B cell (primary cell): ENCODE data around the gene ZNF710. TPM values are rescaled to one million over a fixed set of nuclear protein-coding genes. Genes with fewer than 3 reads are reported as not detected.

Source experiments
- ATAC-seq: fragments of 200-7000 bp; cut with Tn5 transposase; one replicate; pipeline ENCODE4 v1.10.0; 2021; ENCODE audit warnings: low read depth, mild to moderate bottlenecking, moderate number of reproducible peaks, moderate library complexity
- CTCF ChIA-PET: fragments of 350-600 bp; sonication (Branson Sonifier 250); formaldehyde crosslinking; loops from one replicate; lab custom pipeline; 2021; ENCODE audit warnings: antibody characterized with exemption, inconsistent platforms; lab: Charles Lee
- POLR2A ChIA-PET: fragments of 350-600 bp; sonication (Branson Sonifier 250); formaldehyde crosslinking; loops from one replicate; lab custom pipeline; 2021; ENCODE audit warnings: antibody characterized with exemption; lab: Charles Lee
- DNase-seq: peaks from one replicate; pipeline ENCODE4 v3.0.0; 2013
- H2AFZ ChIP-seq: 2 replicates; pipeline ENCODE4 v1.6.1; 2012; ENCODE audit warnings: mild to moderate bottlenecking, low read depth, low read length; ENCODE audit not compliant: insufficient read depth, poor library complexity, severe bottlenecking
- H3K27ac ChIP-seq, 2 donors: 1 replicate in 1 of 2; 2 replicates in 1 of 2; pipeline ENCODE4 v1.5.1; 2012 to 2013; ENCODE audit warnings: low read length in 2 of 2, mild to moderate bottlenecking in 2 of 2, moderate library complexity in 1 of 2
- H3K27me3 ChIP-seq, 4 experiments: fragments of 200-600 bp in 1 of 4; sonication (generic) in 1 of 4; replicated peaks in 1 of 4; 1 replicate in 2 of 4; 2 replicates in 2 of 4; pipeline versions ENCODE4 v1.6.1 to v1.7.0; 2013 to 2016; ENCODE audit warnings: low read length in 3 of 4, mild to moderate bottlenecking in 2 of 4, mixed read lengths in 1 of 4, moderate library complexity in 1 of 4; ENCODE audit not compliant: insufficient read depth in 4 of 4, control insufficient read depth in 3 of 4; ENCODE audit errors: control extremely low read depth in 1 of 4
- H3K36me3 ChIP-seq, 2 experiments: replicated peaks in 1 of 2; 1 replicate in 1 of 2; 2 replicates in 1 of 2; pipeline versions ENCODE4 v1.6.1 to v1.7.1; 2013; ENCODE audit warnings: low read length in 1 of 2; ENCODE audit not compliant: insufficient read depth in 2 of 2, control insufficient read depth in 1 of 2; ENCODE audit errors: control extremely low read depth in 1 of 2, extremely low read depth in 1 of 2
- H3K4me1 ChIP-seq, 2 donors: fragments of 200-600 bp in 1 of 2; sonication (generic) in 1 of 2; 1 replicate in 1 of 2; 2 replicates in 1 of 2; pipeline versions ENCODE4 v1.5.1 to v1.6.1; 2013 to 2017; ENCODE audit warnings: low read length in 2 of 2; ENCODE audit not compliant: control insufficient read depth in 2 of 2, insufficient read depth in 2 of 2
- H3K4me2 ChIP-seq: replicated peaks from 2 replicates; pipeline ENCODE3; 2012; ENCODE audit warnings: mild to moderate bottlenecking, low read depth, low read length; ENCODE audit not compliant: poor library complexity, severe bottlenecking
- H3K4me3 ChIP-seq, 5 experiments: fragments of 200-600 bp in 1 of 5; sonication (generic) in 1 of 5; 1 replicate in 3 of 5; 2 replicates in 2 of 5; pipeline versions ENCODE4 v1.5.1 to v1.7.0; 2011 to 2016; ENCODE audit warnings: low read length in 4 of 5, mild to moderate bottlenecking in 4 of 5, low read depth in 2 of 5, control low read depth in 1 of 5, moderate library complexity in 1 of 5; ENCODE audit not compliant: insufficient read depth in 1 of 5; ENCODE audit errors: control extremely low read depth in 1 of 5, extremely low read depth in 1 of 5
- H3K79me2 ChIP-seq: fragments of 200-600 bp; sonication (generic); one replicate; pipeline ENCODE4 v1.6.0; 2016; ENCODE audit warnings: low read length; ENCODE audit not compliant: control insufficient read depth, insufficient read depth
- H3K9ac ChIP-seq: fragments of 200-600 bp; sonication (generic); 2 replicates; pipeline ENCODE4 v1.6.1; 2017; ENCODE audit warnings: mild to moderate bottlenecking, low read length, moderate library complexity
- H3K9me3 ChIP-seq, 3 donors: one replicate each; pipeline versions ENCODE4 v1.6.1 to v1.7.1; 2013; ENCODE audit warnings: low read length in 2 of 3; ENCODE audit not compliant: control insufficient read depth in 2 of 3, insufficient read depth in 1 of 3; ENCODE audit errors: control extremely low read depth in 1 of 3
- H4K20me1 ChIP-seq: 2 replicates; pipeline ENCODE4 v1.6.0; 2012; ENCODE audit warnings: mild to moderate bottlenecking, low read length; ENCODE audit not compliant: insufficient read depth, control insufficient read depth, poor library complexity, severe bottlenecking
- H3K27ac Mint-ChIP-seq: one replicate; pipeline ENCODE4 v1.8.0; 2021; ENCODE audit warnings: mixed read lengths
- H3K27me3 Mint-ChIP-seq: one replicate; pipeline ENCODE4 v1.8.0; 2021; ENCODE audit warnings: mixed read lengths
- H3K4me1 Mint-ChIP-seq: one replicate; pipeline ENCODE4 v1.8.0; 2021; ENCODE audit warnings: mixed read lengths
- H3K4me3 Mint-ChIP-seq: one replicate; pipeline ENCODE4 v1.8.0; 2021; ENCODE audit warnings: mixed read lengths
- H3K9me3 Mint-ChIP-seq: one replicate; pipeline ENCODE4 v1.8.0; 2022; ENCODE audit warnings: mixed read lengths; ENCODE audit not compliant: insufficient read depth
- CTCF ChIP-seq: fragments of 200-600 bp; IDR thresholded peaks from one replicate; pipeline ENCODE4 v1.8.0; 2022; ENCODE audit warnings: antibody characterized with exemption, mild to moderate bottlenecking
- EZH2 ChIP-seq: IDR thresholded peaks from 2 replicates; pipeline ENCODE4 v1.6.1; 2012; ENCODE audit warnings: borderline replicate concordance, low read depth, mild to moderate bottlenecking, moderate library complexity, low read length; ENCODE audit not compliant: insufficient read depth, poor library complexity, severe bottlenecking
- WGBS: methylation state at CpG from one replicate; pipeline ENCODE4 v1.1.5; 2013; ENCODE audit warnings: missing lambda C conversion rate; ENCODE audit not compliant: insufficient coverage; 5-methylcytosine and 5-hydroxymethylcytosine counted together
- intact Hi-C: fragments of 100-400 bp; cut with micrococcal nuclease; formaldehyde crosslinking; loops from one replicate; pipeline ENCODE4 v1.10.0; 2022
- polyA plus RNA-seq: library from polyadenylated mRNA; depleted of rRNA; stranded (reverse); fragments of >200 nt; gene quantifications from 2 replicates; pipeline ENCODE4 v1.2.3, GENCODE V29; 2012
- total RNA-seq, 2 donors: library from RNA; stranded (reverse); fragments of 120-200 nt in 1 of 2; gene quantifications; 1 replicate in 1 of 2; 2 replicates in 1 of 2; pipeline versions ENCODE4 v1.2.3 to v1.2.4, GENCODE V29; 2013 to 2022

ZNF710 gene
- total and polyA plus RNA-seq, 2 donors (not counting 1 experiment from before 2014, with no cell fraction given): 8.7 to 38.7 TPM

GRCh38 chr15:90046911-90047392 lies 45.8 kb downstream of the ZNF710 start:
- H3K79me2 ChIP-seq: peaks cover 93% of the 10 kb centered on the region
- ChIA-PET POLR2A (interaction anchor here (0.5 to 1.7 kb wide), 4 partner anchors 13 to 25 kb away, joined by 3 to 7 read pairs (median 6); no protein-coding TSS in a partner anchor), CTCF (interaction anchor here (0.5 to 3.0 kb wide), 5 partner anchors 12 to 128 kb away, joined by 3 to 13 read pairs (median 3); no protein-coding TSS in a partner anchor)
- peak overlapping the region; percentile 66 for H3K4me3 Mint-ChIP-seq
- peak; percentile 89 for ATAC-seq
- WGBS: 23% methylated on average over 10 of the region's 12 CpGs
- H2AFZ ChIP-seq: peak overlapping the region; percentile 71
- H3K4me2 ChIP-seq: peak overlapping the region; percentile 73
- no peaks in the 10 kb centered on the region for H4K20me1 ChIP-seq
- peak overlapping the region in 3 of 5 experiments; percentile 3 to 42 (median 15) for H3K4me3 ChIP-seq
- H3K27me3 Mint-ChIP-seq: no peaks in the 10 kb centered on the region
- peak overlapping the region; percentile 31 for H3K9ac ChIP-seq
- TF ChIP-seq CTCF (no peak), EZH2 (no peak)
- peak overlapping the region; percentile 94 for H3K27ac Mint-ChIP-seq
- H3K9me3 ChIP-seq: no peaks in the 10 kb centered on the region
- peaks cover 62% of the 10 kb centered on the region for H3K4me1 Mint-ChIP-seq
- no peaks in the 10 kb centered on the region for H3K27me3 ChIP-seq
- H3K27ac ChIP-seq: peak overlapping the region; percentile 84 to 87
- peaks cover 40 to 55% of the 10 kb centered on the region in 2 donors for H3K4me1 ChIP-seq
- no peaks in the 10 kb centered on the region for H3K9me3 Mint-ChIP-seq
- intact Hi-C loops: loop anchor here (1.0 kb wide), 4 partner anchors 9 to 24 kb away; no protein-coding TSS in a partner anchor
- peak; percentile 79 for DNase-seq
- H3K36me3 ChIP-seq: no peaks in the 10 kb centered on the region

- POLR2A ChIA-PET: interaction anchor here (0.6 to 1.7 kb wide), 4 partner anchors 12 to 521 kb away, joined by 3 to 6 read pairs (median 4); no protein-coding TSS in a partner anchor
- 62% methylated on average over 9 of the region's 9 CpGs for WGBS
- Histone ChIP-seq H3K4me1 (peaks cover 40 to 56% of the 10 kb centered on the region in 2 donors), H2AFZ (no peak overlapping the region), H3K9me3 (no peaks in the 10 kb centered on the region), H3K4me2 (peak overlapping the region; percentile 73), H3K9ac (no peak overlapping the region), H3K27ac (peak overlapping the region in 1 of 2 donors; percentile 87), H3K36me3 (no peaks in the 10 kb centered on the region), H4K20me1 (no peaks in the 10 kb centered on the region), H3K4me3 (no peak overlapping the region), H3K27me3 (no peaks in the 10 kb centered on the region), H3K79me2 (peaks cover 86% of the 10 kb centered on the region)
- peaks cover 70% of the 10 kb centered on the region for H3K4me1 Mint-ChIP-seq
- H3K4me3 Mint-ChIP-seq: peak overlapping the region; percentile 66
- ATAC-seq: no peak
- H3K27ac Mint-ChIP-seq: no peak overlapping the region
- no peaks in the 10 kb centered on the region for H3K27me3 Mint-ChIP-seq
- CTCF ChIA-PET: interaction anchor here (0.7 to 3.0 kb wide), 4 partner anchors 11 to 127 kb away, joined by 3 to 13 read pairs (median 5); no protein-coding TSS in a partner anchor
- H3K9me3 Mint-ChIP-seq: no peaks in the 10 kb centered on the region
- no peak for TF ChIP-seq EZH2
- no peak for TF ChIP-seq CTCF
- intact Hi-C loops: loop anchor here (1.0 kb wide), 4 partner anchors 10 to 23 kb away; no protein-coding TSS in a partner anchor
- no peak for DNase-seq
Measured at GRCh38 chr15:90047956-90048575, 46.9 kb downstream of the ZNF710 start.
